ENCODE data around the gene SPECC1.

DNA sequence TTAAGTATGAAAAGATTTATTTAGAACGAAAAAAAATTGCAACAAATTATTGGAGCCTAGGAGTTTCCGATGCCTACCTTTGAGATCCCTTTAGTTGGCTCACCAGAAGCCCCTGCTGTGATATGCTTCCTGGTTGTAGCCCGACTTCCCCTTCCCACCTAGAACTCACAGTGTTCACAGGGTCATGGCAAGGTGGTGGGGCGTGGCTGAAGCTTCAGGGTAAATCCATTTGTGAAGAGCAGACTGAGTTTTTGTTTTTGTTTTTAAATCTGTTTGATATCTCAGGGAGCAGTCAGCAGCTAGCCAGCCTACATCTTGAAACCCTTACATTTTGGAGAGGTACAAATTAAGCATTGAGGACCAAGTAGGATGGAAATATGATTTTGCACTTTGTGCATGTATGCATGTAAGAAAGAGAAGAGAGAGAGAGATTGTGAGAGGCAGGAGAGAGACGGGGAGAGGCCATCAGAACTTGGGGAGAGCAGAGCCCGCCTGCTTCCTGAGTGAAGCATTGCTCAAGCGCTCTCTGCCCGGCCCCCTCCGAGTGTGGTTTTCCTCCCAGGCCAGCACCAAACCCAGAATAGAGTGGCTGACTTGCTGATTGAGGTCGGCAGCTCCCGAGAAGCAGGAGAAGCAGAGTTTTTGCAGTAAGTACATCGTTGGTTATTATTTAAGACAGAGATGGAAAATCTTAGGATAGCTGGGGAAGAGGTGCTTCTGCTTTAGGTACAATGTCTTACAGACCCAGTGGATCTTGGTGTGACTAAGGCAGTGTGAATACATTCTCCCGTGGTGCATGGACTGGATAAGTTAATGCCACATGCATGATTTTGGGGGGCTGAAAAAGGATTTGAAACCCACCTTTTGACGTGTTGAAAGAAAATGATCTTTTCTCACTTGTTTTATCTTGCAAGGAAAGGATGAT lies 64.2 kb downstream of the SPECC1 start:
- TF ChIP-seq, protein P1, sequence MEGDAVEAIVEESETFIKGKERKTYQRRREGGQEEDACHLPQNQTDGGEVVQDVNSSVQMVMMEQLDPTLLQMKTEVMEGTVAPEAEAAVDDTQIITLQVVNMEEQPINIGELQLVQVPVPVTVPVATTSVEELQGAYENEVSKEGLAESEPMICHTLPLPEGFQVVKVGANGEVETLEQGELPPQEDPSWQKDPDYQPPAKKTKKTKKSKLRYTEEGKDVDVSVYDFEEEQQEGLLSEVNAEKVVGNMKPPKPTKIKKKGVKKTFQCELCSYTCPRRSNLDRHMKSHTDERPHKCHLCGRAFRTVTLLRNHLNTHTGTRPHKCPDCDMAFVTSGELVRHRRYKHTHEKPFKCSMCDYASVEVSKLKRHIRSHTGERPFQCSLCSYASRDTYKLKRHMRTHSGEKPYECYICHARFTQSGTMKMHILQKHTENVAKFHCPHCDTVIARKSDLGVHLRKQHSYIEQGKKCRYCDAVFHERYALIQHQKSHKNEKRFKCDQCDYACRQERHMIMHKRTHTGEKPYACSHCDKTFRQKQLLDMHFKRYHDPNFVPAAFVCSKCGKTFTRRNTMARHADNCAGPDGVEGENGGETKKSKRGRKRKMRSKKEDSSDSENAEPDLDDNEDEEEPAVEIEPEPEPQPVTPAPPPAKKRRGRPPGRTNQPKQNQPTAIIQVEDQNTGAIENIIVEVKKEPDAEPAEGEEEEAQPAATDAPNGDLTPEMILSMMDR (IDR thresholded peaks at IDR 0.05) = no peak
- TF ChIP-seq POLR2A (IDR thresholded peaks at IDR 0.05) = no peak
